H1 (cell line): ENCODE data around the gene ADAM23. TPM values are rescaled to one million over a fixed set of nuclear protein-coding genes. Genes with fewer than 3 reads are reported as not detected.

ENCODE experiments used
- CTCF ChIA-PET: fragments of 300-600 bp; sonication (Branson Sonifier 250); formaldehyde crosslinking; loops from one replicate; lab custom pipeline; 2021; ENCODE audit not compliant: partially characterized antibody; lab: Charles Lee
- POLR2A ChIA-PET: fragments of 300-600 bp; sonication (Branson Sonifier 250); formaldehyde crosslinking; loops from one replicate; lab custom pipeline; 2021; ENCODE audit warnings: inconsistent platforms; ENCODE audit not compliant: partially characterized antibody; lab: Charles Lee
- DNase-seq, 2 experiments: peaks; one replicate each; pipeline versions ENCODE4 v3.0.0 to v3.0.0-alpha.2; 2010 to 2022; ENCODE audit warnings: low spot score in 2 of 2, low read depth in 1 of 2, mixed read lengths in 1 of 2
- FAIRE-seq: peaks from 2 replicates; lab custom pipeline; 2011; peaks lifted over from hg19 to GRCh38; lab: Jason Lieb, UNC
- H2AFZ ChIP-seq: 2 replicates; pipeline ENCODE4 v1.8.1; 2012; ENCODE audit warnings: low read length, inconsistent platforms
- H2AK5ac ChIP-seq: 2 replicates; pipeline ENCODE4 v1.6.1; 2013; ENCODE audit warnings: low read depth, low read length
- H2BK120ac ChIP-seq: replicated peaks from 2 replicates; pipeline ENCODE3; 2013; ENCODE audit warnings: low read depth, low read length, inconsistent platforms
- H2BK12ac ChIP-seq: 2 replicates; pipeline ENCODE4 v1.6.1; 2013; ENCODE audit warnings: low read depth, low read length
- H2BK15ac ChIP-seq: 2 replicates; pipeline ENCODE4 v1.6.1; 2013; ENCODE audit warnings: low read length
- H2BK20ac ChIP-seq: 2 replicates; pipeline ENCODE4 v1.6.1; 2013; ENCODE audit warnings: low read length
- H2BK5ac ChIP-seq: 2 replicates; pipeline ENCODE4 v1.6.1; 2013; ENCODE audit warnings: low read depth, low read length
- H3K14ac ChIP-seq: 2 replicates; pipeline ENCODE4 v1.6.1; 2013; ENCODE audit warnings: inconsistent platforms; ENCODE audit not compliant: insufficient read length
- H3K18ac ChIP-seq: 2 replicates; pipeline ENCODE4 v1.6.1; 2013; ENCODE audit warnings: low read length; ENCODE audit errors: extremely low read depth
- H3K23ac ChIP-seq: 2 replicates; pipeline ENCODE4 v1.6.1; 2013; ENCODE audit warnings: inconsistent platforms; ENCODE audit not compliant: insufficient read length
- H3K23me2 ChIP-seq: 2 replicates; pipeline ENCODE4 v1.6.1; 2013; ENCODE audit warnings: low read depth, low read length
- H3K27ac ChIP-seq: 2 replicates; pipeline ENCODE4 v1.6.1; 2011; ENCODE audit warnings: low read depth, low read length, inconsistent platforms
- H3K27me3 ChIP-seq, 4 experiments: replicated peaks in 1 of 4; 1 replicate in 1 of 4; 2 replicates in 3 of 4; pipeline versions ENCODE4 v1.6.1 to v1.8.1; 2011 to 2013; ENCODE audit warnings: low read length in 3 of 4, mild to moderate bottlenecking in 3 of 4, inconsistent platforms in 2 of 4, mixed read lengths in 2 of 4, moderate library complexity in 1 of 4; ENCODE audit not compliant: control insufficient read depth in 3 of 4, insufficient read depth in 3 of 4; ENCODE audit errors: extremely low read depth in 1 of 4
- H3K36me3 ChIP-seq, 4 experiments: 2 replicates each; pipeline versions ENCODE4 v1.6.1 to v1.8.1; 2011 to 2013; ENCODE audit warnings: mild to moderate bottlenecking in 4 of 4, low read length in 3 of 4, moderate library complexity in 2 of 4, control low read depth in 1 of 4, inconsistent platforms in 1 of 4; ENCODE audit not compliant: insufficient read depth in 4 of 4, control insufficient read depth in 2 of 4
- H3K4ac ChIP-seq: replicated peaks from 2 replicates; pipeline ENCODE3; 2013; ENCODE audit warnings: low read length, low read depth, mixed read lengths, inconsistent platforms; ENCODE audit not compliant: insufficient read length
- H3K4me1 ChIP-seq, 4 experiments: replicated peaks in 1 of 4; 1 replicate in 1 of 4; 2 replicates in 3 of 4; pipeline versions ENCODE4 v1.6.1 to v1.8.1; 2011 to 2013; ENCODE audit warnings: low read length in 3 of 4, inconsistent platforms in 2 of 4, mixed read lengths in 1 of 4; ENCODE audit not compliant: insufficient read depth in 4 of 4, control insufficient read depth in 3 of 4
- H3K4me2 ChIP-seq, 2 experiments: 2 replicates each; pipeline versions ENCODE4 v1.6.1 to v1.8.1; 2011 to 2013; ENCODE audit warnings: low read depth in 2 of 2, low read length in 2 of 2, control low read depth in 1 of 2, inconsistent platforms in 1 of 2, mild to moderate bottlenecking in 1 of 2; ENCODE audit not compliant: insufficient read depth in 1 of 2
- H3K4me3 ChIP-seq, 4 experiments: fragments of 200-600, 300-600 bp in 1 of 4; sonication (generic), shearing (Covaris generic), sonication (Bioruptor Twin) in 1 of 4; 2 replicates each; pipeline versions ENCODE4 v1.5.1 to v1.8.1; 2011 to 2016; ENCODE audit warnings: low read length in 4 of 4, low read depth in 3 of 4, control low read depth in 2 of 4, inconsistent platforms in 2 of 4, mild to moderate bottlenecking in 2 of 4, mixed read lengths in 1 of 4, moderate library complexity in 1 of 4; ENCODE audit not compliant: insufficient read depth in 2 of 4; ENCODE audit errors: extremely low read depth in 1 of 4
- H3K56ac ChIP-seq: replicated peaks from 2 replicates; pipeline ENCODE3; 2013; ENCODE audit warnings: low read depth, mild to moderate bottlenecking, mixed read lengths, low read length, inconsistent platforms; ENCODE audit not compliant: insufficient read length
- H3K79me1 ChIP-seq: 2 replicates; pipeline ENCODE4 v1.6.1; 2013; ENCODE audit warnings: low read depth, low read length, control low read depth
- H3K79me2 ChIP-seq, 2 experiments: 2 replicates each; pipeline versions ENCODE4 v1.6.1 to v1.8.1; 2012 to 2013; ENCODE audit warnings: low read length in 2 of 2, mild to moderate bottlenecking in 2 of 2, inconsistent platforms in 1 of 2; ENCODE audit not compliant: insufficient read depth in 2 of 2, control insufficient read depth in 1 of 2
- H3K9ac ChIP-seq, 4 experiments: replicated peaks in 1 of 4; 1 replicate in 1 of 4; 2 replicates in 3 of 4; pipeline versions ENCODE4 v1.6.1 to v1.8.1; 2011 to 2013; ENCODE audit warnings: low read depth in 3 of 4, low read length in 3 of 4, control low read depth in 2 of 4, mild to moderate bottlenecking in 2 of 4, moderate library complexity in 2 of 4, inconsistent platforms in 1 of 4; ENCODE audit errors: extremely low read depth in 1 of 4
- H3K9me3 ChIP-seq, 2 experiments: 2 replicates each; pipeline versions ENCODE4 v1.6.1 to v1.8.1; 2012 to 2013; ENCODE audit warnings: mild to moderate bottlenecking in 2 of 2, moderate library complexity in 2 of 2, control low read depth in 1 of 2, inconsistent platforms in 1 of 2, low read depth in 1 of 2, low read length in 1 of 2, mixed read lengths in 1 of 2; ENCODE audit not compliant: insufficient read depth in 2 of 2
- H4K20me1 ChIP-seq, 2 experiments: replicated peaks in 1 of 2; 2 replicates each; pipeline versions ENCODE3 to v1.8.1; 2011 to 2013; ENCODE audit warnings: inconsistent platforms in 2 of 2, low read length in 2 of 2, mild to moderate bottlenecking in 1 of 2; ENCODE audit not compliant: insufficient read depth in 2 of 2, control insufficient read depth in 1 of 2
- H4K5ac ChIP-seq: 2 replicates; pipeline ENCODE4 v1.6.1; 2013; ENCODE audit warnings: low read length, low read depth, mixed read lengths, inconsistent platforms; ENCODE audit not compliant: insufficient read length
- H4K8ac ChIP-seq: 2 replicates; pipeline ENCODE4 v1.8.0; 2013; ENCODE audit warnings: mild to moderate bottlenecking, moderate library complexity, low read length, inconsistent platforms; ENCODE audit not compliant: insufficient read depth; ENCODE audit errors: extremely low read depth
- H4K91ac ChIP-seq: replicated peaks from 2 replicates; pipeline ENCODE3; 2013; ENCODE audit warnings: low read length, mixed read lengths, inconsistent platforms; ENCODE audit not compliant: insufficient read length
- ASH2L ChIP-seq: fragments of 200-600, 300-600 bp; sonication (generic); IDR thresholded peaks from one replicate; pipeline ENCODE4 v1.7.1; 2017; ENCODE audit warnings: low read length
- EGR1 ChIP-seq: IDR thresholded peaks from 2 replicates; pipeline ENCODE4 v1.6.1; 2011; ENCODE audit warnings: low read depth, low read length, borderline replicate concordance
- MAFK ChIP-seq: IDR thresholded peaks from 2 replicates; pipeline ENCODE4 v1.6.1; 2012; ENCODE audit warnings: low read depth, mild to moderate bottlenecking, improper control_type of control experiment, low read length
- PHF8 ChIP-seq: fragments of 200-600 bp; sonication (generic); conservative IDR thresholded peaks from 2 replicates; pipeline ENCODE4 v1.7.1; 2012; ENCODE audit warnings: low read depth, mild to moderate bottlenecking, inconsistent platforms, low read length, moderate library complexity
- POU5F1 ChIP-seq: IDR thresholded peaks from 2 replicates; pipeline ENCODE4 v1.6.1; 2011; ENCODE audit warnings: low read depth, mild to moderate bottlenecking, low read length, moderate library complexity
- RNF2 ChIP-seq: fragments of 200-900, 300-1000 bp; sonication (generic); IDR thresholded peaks from 2 replicates; pipeline ENCODE4 v1.7.1; 2016; ENCODE audit warnings: borderline replicate concordance, low read depth, mild to moderate bottlenecking, antibody characterized with exemption, low read length; ENCODE audit not compliant: poor library complexity, severe bottlenecking; ENCODE audit errors: missing control alignments
- SIX5 ChIP-seq: IDR thresholded peaks from 2 replicates; pipeline ENCODE4 v1.6.1; 2011; ENCODE audit warnings: mild to moderate bottlenecking, low read depth, low read length
- TAF7 ChIP-seq: optimal IDR thresholded peaks from 2 replicates; pipeline ENCODE3; 2011; ENCODE audit warnings: low read depth, mild to moderate bottlenecking, inconsistent platforms, low read length, moderate library complexity, borderline replicate concordance
- YY1 ChIP-seq: IDR thresholded peaks from 2 replicates; pipeline ENCODE4 v1.6.1; 2011; ENCODE audit warnings: low read depth, mild to moderate bottlenecking, low read length
- WGBS, 2 experiments: shearing (Covaris generic) in 1 of 2; methylation state at CpG; one replicate each; pipeline versions ENCODE4 v1.1.6 to v1.1.7; 2013 to 2015; ENCODE audit warnings: low lambda C conversion rate in 2 of 2, mixed read lengths in 2 of 2, inconsistent platforms in 1 of 2, low coverage in 1 of 2, missing lambda C conversion rate in 1 of 2; ENCODE audit not compliant: insufficient replicate concordance in 2 of 2, insufficient coverage in 1 of 2, insufficient read length in 1 of 2; ENCODE audit errors: extremely low coverage in 1 of 2, missing lambda C conversion rate in 1 of 2; 5-methylcytosine and 5-hydroxymethylcytosine counted together
- polyA plus RNA-seq, 7 experiments: library from polyadenylated mRNA; depleted of rRNA in 3 of 7; stranded (reverse) in 5 of 7; unstranded in 2 of 7; fragments of >200 nt in 5 of 7; fragments of 200-250 nt in 2 of 7; gene quantifications; 1 replicate in 5 of 7; 2 replicates in 1 of 7; 4 replicates in 1 of 7; pipeline versions ENCODE4 v1.2.1 to v1.2.3, GENCODE V29; 2011 to 2013; ENCODE audit warnings: missing spikeins in 2 of 7, mixed read lengths in 2 of 7
- total RNA-seq: library from RNA; stranded (reverse); fragmentation: NEBNext Ultra II Directional; extraction: Animal tissue kit (Norgen Biotek cat#: 25700); gene quantifications from 2 replicates; pipeline ENCODE4 v1.2.1, GENCODE V29; 2021
- TF ChIP-seq, protein P1 (sequence below), 3 experiments: IDR thresholded peaks; 1 replicate in 2 of 3; 2 replicates in 1 of 3; pipeline versions ENCODE4 v1.5.1 to v1.6.1; 2011; ENCODE audit warnings: low read length in 3 of 3, mild to moderate bottlenecking in 3 of 3, inconsistent platforms in 2 of 3, low read depth in 1 of 3, moderate library complexity in 1 of 3; ENCODE audit not compliant: insufficient read depth in 1 of 3; ENCODE audit errors: control extremely low read depth in 1 of 3
- TF ChIP-seq, protein P2 (sequence below): IDR thresholded peaks from 2 replicates; pipeline ENCODE4 v1.6.1; 2012; ENCODE audit warnings: inconsistent platforms

Gene ADAM23
- total and polyA plus RNA-seq, 2 of the 8 experiments (the other 6 are each of a cell fraction or from before 2014, with no cell fraction given), result 9.9 to 20.8 TPM

DNA sequence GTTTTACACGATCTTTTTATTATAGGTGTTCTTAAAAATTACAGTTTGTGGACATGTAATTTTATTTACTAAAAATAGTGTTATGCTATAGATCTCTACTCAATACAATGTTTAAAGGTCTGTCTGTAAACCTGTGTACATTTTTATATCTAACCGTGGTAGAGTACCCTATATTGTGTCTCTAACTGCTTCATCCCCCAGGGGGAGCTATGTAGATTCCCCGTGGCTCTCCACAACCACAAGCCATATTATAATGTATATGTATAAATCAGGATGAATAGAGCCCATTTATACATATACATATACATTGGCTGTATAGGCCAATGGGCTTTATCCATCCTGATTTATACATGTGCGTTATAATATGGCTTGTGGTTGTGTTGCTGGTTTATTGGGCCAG is 59.4 kb downstream of the ADAM23 start:
- Histone ChIP-seq H3K4me1 (no peaks in the 10 kb centered on the region), H2BK5ac (no peak overlapping the region), H3K4me2 (no peak overlapping the region), H3K23ac (no peak overlapping the region), H3K9me3 (no peaks in the 10 kb centered on the region), H3K27ac (no peak overlapping the region), H2BK20ac (no peak overlapping the region), H3K36me3 (no peaks in the 10 kb centered on the region), H3K27me3 (no peaks in the 10 kb centered on the region), H3K4ac (no peak overlapping the region), H3K56ac (no peak overlapping the region), H3K23me2 (no peaks in the 10 kb centered on the region), H4K20me1 (no peaks in the 10 kb centered on the region), H3K18ac (no peak overlapping the region), H3K4me3 (no peak overlapping the region), H2AFZ (no peak overlapping the region), H2BK120ac (no peak overlapping the region), H3K79me2 (no peaks in the 10 kb centered on the region), H2BK15ac (no peak overlapping the region), H3K14ac (no peak overlapping the region), H2AK5ac (no peak overlapping the region), H4K91ac (no peak overlapping the region), H3K79me1 (no peaks in the 10 kb centered on the region), H4K5ac (no peak overlapping the region), H2BK12ac (no peak overlapping the region), H3K9ac (no peak overlapping the region), H4K8ac (no peak overlapping the region)
- ChIA-PET POLR2A (interaction anchor here (1.2 kb wide), 1 partner anchor 8 kb away, joined by 3 read pairs; no protein-coding TSS in a partner anchor), CTCF (interaction anchor here (0.9 to 2.0 kb wide), 9 partner anchors 9 to 53 kb away, joined by 3 to 6 read pairs (median 4); no protein-coding TSS in a partner anchor)
- DNase-seq (no peak), FAIRE-seq (no peak)
- 73% methylated on average over 4 of the region's 4 CpGs; no CpG with 5 or more reads in 1 of the 2 experiments for WGBS, 2 experiments
- no peak for TF ChIP-seq MAFK
- TF ChIP-seq, protein P1, sequence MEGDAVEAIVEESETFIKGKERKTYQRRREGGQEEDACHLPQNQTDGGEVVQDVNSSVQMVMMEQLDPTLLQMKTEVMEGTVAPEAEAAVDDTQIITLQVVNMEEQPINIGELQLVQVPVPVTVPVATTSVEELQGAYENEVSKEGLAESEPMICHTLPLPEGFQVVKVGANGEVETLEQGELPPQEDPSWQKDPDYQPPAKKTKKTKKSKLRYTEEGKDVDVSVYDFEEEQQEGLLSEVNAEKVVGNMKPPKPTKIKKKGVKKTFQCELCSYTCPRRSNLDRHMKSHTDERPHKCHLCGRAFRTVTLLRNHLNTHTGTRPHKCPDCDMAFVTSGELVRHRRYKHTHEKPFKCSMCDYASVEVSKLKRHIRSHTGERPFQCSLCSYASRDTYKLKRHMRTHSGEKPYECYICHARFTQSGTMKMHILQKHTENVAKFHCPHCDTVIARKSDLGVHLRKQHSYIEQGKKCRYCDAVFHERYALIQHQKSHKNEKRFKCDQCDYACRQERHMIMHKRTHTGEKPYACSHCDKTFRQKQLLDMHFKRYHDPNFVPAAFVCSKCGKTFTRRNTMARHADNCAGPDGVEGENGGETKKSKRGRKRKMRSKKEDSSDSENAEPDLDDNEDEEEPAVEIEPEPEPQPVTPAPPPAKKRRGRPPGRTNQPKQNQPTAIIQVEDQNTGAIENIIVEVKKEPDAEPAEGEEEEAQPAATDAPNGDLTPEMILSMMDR (IDR thresholded peaks at IDR 0.05; ENCODE audit: control extremely low read depth in 1 of 3, insufficient read depth in 1 of 3, low read depth in 1 of 3, low read length in 3 of 3), result peak in 2 of 3 experiments; percentile 5 to 17; a peak in 2 of 4 replicates
- TF ChIP-seq SIX5, result no peak
- TF ChIP-seq YY1, result no peak
- no peak for TF ChIP-seq PHF8
- TF ChIP-seq TAF7, result no peak
- no peak for TF ChIP-seq EGR1
- TF ChIP-seq ASH2L, result no peak
- no peak for TF ChIP-seq RNF2
- TF ChIP-seq, protein P2, sequence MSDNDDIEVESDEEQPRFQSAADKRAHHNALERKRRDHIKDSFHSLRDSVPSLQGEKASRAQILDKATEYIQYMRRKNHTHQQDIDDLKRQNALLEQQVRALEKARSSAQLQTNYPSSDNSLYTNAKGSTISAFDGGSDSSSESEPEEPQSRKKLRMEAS, result no peak
- TF ChIP-seq POU5F1, result no peak
